A673 (cell line): Measurements from ENCODE around the gene SATB1.

Experiments
- CTCF ChIP-seq: fragments of 300-800, 200-600 bp; sonication (generic); conservative IDR thresholded peaks from 2 replicates; pipeline ENCODE4 v1.5.1; 2017; ENCODE audit warnings: low read depth, mild to moderate bottlenecking, antibody characterized with exemption, low read length, moderate library complexity, mixed read lengths
- EZH2 ChIP-seq: fragments of 200-600 bp; sonication (generic); IDR thresholded peaks from 2 replicates; pipeline ENCODE4 v1.6.1; 2017; ENCODE audit warnings: borderline replicate concordance, low read depth, mild to moderate bottlenecking, mixed read lengths, antibody characterized with exemption, low read length; ENCODE audit not compliant: poor library complexity, severe bottlenecking

GRCh38 chr3:18444595-18445400 lies 19.7 kb upstream of the SATB1 start:
- TF ChIP-seq CTCF (0 out of 2 replicates have a peak, but pooled peaks have one; percentile 6), EZH2 (no peak)
